AG04449 (cell line): Measurements from ENCODE around the gene TYK2.
"Not testable (repeated sequence)": the region's sequence is repeated elsewhere in the genome, so short reads cannot be mapped to it uniquely, and the experiment has no call there.

Experiments
- CTCF ChIA-PET: fragments of 350-600 bp; formaldehyde crosslinking; extraction: SDS; loops from one replicate; lab custom pipeline; 2021; ENCODE audit warnings: antibody characterized with exemption; lab: Yijun Ruan, JAX
- POLR2A ChIA-PET: fragments of 400-600, 350-600 bp; formaldehyde crosslinking; extraction: SDS; loops from one replicate; lab custom pipeline; 2020; ENCODE audit warnings: antibody characterized with exemption, inconsistent platforms; lab: Yijun Ruan, JAX
- DNase-seq: peaks from one replicate; pipeline ENCODE4 v3.0.0-alpha.2; 2010; ENCODE audit warnings: low read depth, low spot score
- H3K4me3 ChIP-seq: 2 replicates; pipeline ENCODE4 v1.5.1; 2011; ENCODE audit warnings: low read depth, mild to moderate bottlenecking, control low read depth, low read length
- CTCF ChIP-seq: IDR thresholded peaks from one replicate; pipeline ENCODE4 v1.5.1; 2011; ENCODE audit warnings: mild to moderate bottlenecking, moderate library complexity, low read length, control low read depth, inconsistent platforms; ENCODE audit not compliant: insufficient read depth; ENCODE audit errors: missing control alignments

The TYK2 gene

GRCh38 chr19:10403137-10404021 lies 23.0 kb upstream of the TYK2 start, which contains the start of gene CDC37:
Gene CDC37 (minus strand): TSS chr19:10403542. CDS start chr19:10403479, 63 bp downstream.
- POLR2A ChIA-PET = interaction anchor here (0.6 to 1.0 kb wide), 5 partner anchors 12 to 295 kb away, joined by 3 to 4 read pairs (median 3); no protein-coding TSS in a partner anchor
- no peak for TF ChIP-seq CTCF
- CTCF ChIA-PET = interaction anchor here (0.6 to 41.8 kb wide), 22 partner anchors 9 to 298 kb away, joined by 3 to 1180 read pairs (median 5); partner anchors contain the start of genes ICAM1, PDE4A and QTRT1
- peak; percentile 63 for DNase-seq
- peak within 1 kb of the TSS; percentile 98 for H3K4me3 ChIP-seq

GRCh38 chr19:10402441-10403038 lies 22.2 kb upstream of the TYK2 start:
- CTCF ChIA-PET = interaction anchor here (1.2 to 41.8 kb wide), 10 partner anchors 8 to 299 kb away, joined by 3 to 1180 read pairs (median 37); partner anchors contain the start of genes ICAM1, PDE4A and QTRT1
- H3K4me3 ChIP-seq = peak overlapping the region; percentile 98
- POLR2A ChIA-PET = interaction anchor here (0.5 kb wide), 1 partner anchor 69 kb away, joined by 3 read pairs; no protein-coding TSS in a partner anchor
- DNase-seq = no peak
- TF ChIP-seq CTCF = no peak

- TF ChIP-seq CTCF = no peak
- DNase-seq = no peak
- ChIA-PET CTCF (interaction anchor here (0.8 to 41.8 kb wide), 7 partner anchors 8 to 137 kb away, joined by 3 to 1180 read pairs (median 32); partner anchors contain the start of genes ICAM1, PDE4A and TYK2), POLR2A (interaction anchor here (0.8 kb wide), 1 partner anchor 9 kb away, joined by 3 read pairs; no protein-coding TSS in a partner anchor)
- no peak overlapping the region for H3K4me3 ChIP-seq
These were observed 19.5 kb upstream of the TYK2 start for GRCh38 chr19:10399878-10400277.

- ChIA-PET POLR2A (interaction anchor here (0.8 kb wide), 1 partner anchor 9 kb away, joined by 3 read pairs; no protein-coding TSS in a partner anchor), CTCF (interaction anchor here (0.8 to 41.8 kb wide), 6 partner anchors 8 to 137 kb away, joined by 3 to 1180 read pairs (median 18); partner anchors contain the start of genes ICAM1 and TYK2)
- not testable (repeated sequence) for H3K4me3 ChIP-seq, DNase-seq
These were observed 19.0 kb upstream of the TYK2 start for GRCh38 chr19:10399340-10399739.

GRCh38 chr19:10398819-10399218 lies 18.4 kb upstream of the TYK2 start:
- TF ChIP-seq CTCF = no peak
- DNase-seq = no peak
- CTCF ChIA-PET = interaction anchor here (0.8 to 41.8 kb wide), 6 partner anchors 7 to 136 kb away, joined by 3 to 1180 read pairs (median 18); partner anchors contain the start of genes ICAM1 and TYK2
- no peak overlapping the region for H3K4me3 ChIP-seq
- POLR2A ChIA-PET = no interaction called here

GRCh38 chr19:10395917-10396316 lies 15.5 kb upstream of the TYK2 start:
- TF ChIP-seq CTCF = no peak
- CTCF ChIA-PET = interaction anchor here (41.8 kb wide), 1 partner anchor 133 kb away, joined by 1180 read pairs; the partner anchor contains the start of gene ICAM1

More at GRCh38 chr19:10395917-10396316, 15.5 kb upstream of the TYK2 start:
- H3K4me3 ChIP-seq = no peak overlapping the region
- POLR2A ChIA-PET = no interaction called here
- no peak for DNase-seq
